Natural killer cell (primary cell): ENCODE data around the gene LEF1. TPM values are rescaled to one million over a fixed set of nuclear protein-coding genes. Genes with fewer than 3 reads are reported as not detected.

Source experiments
- ATAC-seq, 3 donors: fragments of 150-1000 bp in 2 of 3; fragments of 200-7000 bp in 1 of 3; cut with Tn5 transposase; 1 replicate in 1 of 3; 2 replicates in 2 of 3; pipeline ENCODE4 v1.10.0; 2021; ENCODE audit warnings: mild to moderate bottlenecking in 2 of 3, moderate library complexity in 2 of 3
- DNase-seq, 2 donors: peaks; one replicate each; pipeline versions ENCODE4 v3.0.0 to v3.0.0-alpha.2; 2013 to 2021; ENCODE audit warnings: mixed read lengths in 1 of 2
- H3K27ac ChIP-seq: one replicate; pipeline ENCODE4 v1.5.1; 2013; ENCODE audit warnings: mild to moderate bottlenecking, low read length
- H3K27me3 ChIP-seq: one replicate; pipeline ENCODE4 v1.6.1; 2013; ENCODE audit warnings: low read length; ENCODE audit not compliant: control insufficient read depth, insufficient read depth
- H3K36me3 ChIP-seq: one replicate; pipeline ENCODE4 v1.6.1; 2013; ENCODE audit warnings: low read length; ENCODE audit not compliant: control insufficient read depth, insufficient read depth
- H3K4me1 ChIP-seq: one replicate; pipeline ENCODE4 v1.6.1; 2013; ENCODE audit warnings: low read length; ENCODE audit not compliant: control insufficient read depth, insufficient read depth
- H3K4me3 ChIP-seq: one replicate; pipeline ENCODE4 v1.5.1; 2013; ENCODE audit warnings: low read length
- H3K9me3 ChIP-seq: one replicate; pipeline ENCODE4 v1.6.1; 2013; ENCODE audit warnings: low read length; ENCODE audit not compliant: control insufficient read depth, insufficient read depth
- H3K27ac Mint-ChIP-seq, 2 donors: one replicate each; pipeline ENCODE4 v1.8.0; 2022; ENCODE audit warnings: mild to moderate bottlenecking in 2 of 2, mixed read lengths in 2 of 2, moderate library complexity in 1 of 2
- H3K27me3 Mint-ChIP-seq, 2 donors: one replicate each; pipeline ENCODE4 v1.8.0; 2022; ENCODE audit warnings: low read depth in 2 of 2, mixed read lengths in 2 of 2
- H3K36me3 Mint-ChIP-seq: one replicate; pipeline ENCODE4 v1.8.0; 2022; ENCODE audit warnings: mixed read lengths
- H3K4me1 Mint-ChIP-seq, 2 donors: one replicate each; pipeline ENCODE4 v1.8.0; 2022; ENCODE audit warnings: mixed read lengths in 2 of 2
- H3K4me3 Mint-ChIP-seq: one replicate; pipeline ENCODE4 v1.8.0; 2022; ENCODE audit warnings: mild to moderate bottlenecking, moderate library complexity, mixed read lengths
- H3K9me3 Mint-ChIP-seq, 2 donors: one replicate each; pipeline ENCODE4 v1.8.0; 2022; ENCODE audit warnings: mixed read lengths in 2 of 2
- WGBS: methylation state at CpG from one replicate; pipeline ENCODE4 v1.1.7; 2013; ENCODE audit warnings: missing lambda C conversion rate; ENCODE audit not compliant: insufficient coverage; 5-methylcytosine and 5-hydroxymethylcytosine counted together
- intact Hi-C: fragments of 100-400 bp; cut with micrococcal nuclease; formaldehyde crosslinking; loops from one replicate; pipeline ENCODE4 v1.14.2; 2022
- total RNA-seq, 4 donors: library from RNA; stranded (reverse); fragments of 120-200 nt in 1 of 4; gene quantifications; one replicate each; pipeline versions ENCODE4 v1.2.3 to v1.2.4, GENCODE V29; 2013 to 2022
- TF ChIP-seq, protein P1 (sequence below): fragments of 200-600 bp; IDR thresholded peaks from one replicate; pipeline ENCODE4 v1.8.0; 2022; ENCODE audit warnings: antibody characterized with exemption

LEF1 gene
- total RNA-seq, 3 donors from 2014 or later (not counting 1 experiment from before 2014, with no cell fraction given): 18.7 to 39.8 (median 24.5) TPM

DNA sequence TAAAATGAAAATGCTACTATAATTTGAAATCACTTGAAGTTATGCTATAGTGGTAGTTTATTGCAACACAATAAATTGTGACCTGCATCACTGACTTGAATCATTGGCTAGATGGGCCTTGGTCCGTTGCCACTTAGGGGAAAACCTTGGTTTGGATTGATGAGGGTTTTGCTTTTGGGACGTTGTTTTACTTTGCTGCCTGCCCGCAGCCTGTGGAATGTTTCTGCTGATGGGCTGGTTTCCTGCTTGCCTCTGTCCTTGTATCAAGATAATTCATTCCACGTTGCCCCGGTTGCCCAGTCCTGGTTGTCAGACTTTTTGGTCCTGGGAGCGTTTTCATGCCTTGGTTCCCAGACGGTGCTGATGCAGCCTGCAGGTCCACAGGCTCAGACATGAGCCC is 160.7 kb downstream of the LEF1 start:
- Mint-ChIP-seq H3K4me3 (no peak overlapping the region), H3K27me3 (no peaks in the 10 kb centered on the region), H3K9me3 (no peaks in the 10 kb centered on the region), H3K27ac (no peak overlapping the region), H3K4me1 (peaks cover 10 to 17% of the 10 kb centered on the region in 2 donors), H3K36me3 (no peaks in the 10 kb centered on the region)
- DNase-seq (no peak), ATAC-seq (no peak)
- intact Hi-C loops: no loop called here
- WGBS: over 99% methylated on average over 7 of the region's 7 CpGs
- no peaks in the 10 kb centered on the region for H3K9me3 ChIP-seq
- peaks cover 2% of the 10 kb centered on the region for H3K36me3 ChIP-seq
- no peaks in the 10 kb centered on the region for H3K4me1 ChIP-seq
- no peak overlapping the region for H3K27ac ChIP-seq
- H3K4me3 ChIP-seq: no peak overlapping the region
- H3K27me3 ChIP-seq: no peaks in the 10 kb centered on the region
- TF ChIP-seq, protein P1, sequence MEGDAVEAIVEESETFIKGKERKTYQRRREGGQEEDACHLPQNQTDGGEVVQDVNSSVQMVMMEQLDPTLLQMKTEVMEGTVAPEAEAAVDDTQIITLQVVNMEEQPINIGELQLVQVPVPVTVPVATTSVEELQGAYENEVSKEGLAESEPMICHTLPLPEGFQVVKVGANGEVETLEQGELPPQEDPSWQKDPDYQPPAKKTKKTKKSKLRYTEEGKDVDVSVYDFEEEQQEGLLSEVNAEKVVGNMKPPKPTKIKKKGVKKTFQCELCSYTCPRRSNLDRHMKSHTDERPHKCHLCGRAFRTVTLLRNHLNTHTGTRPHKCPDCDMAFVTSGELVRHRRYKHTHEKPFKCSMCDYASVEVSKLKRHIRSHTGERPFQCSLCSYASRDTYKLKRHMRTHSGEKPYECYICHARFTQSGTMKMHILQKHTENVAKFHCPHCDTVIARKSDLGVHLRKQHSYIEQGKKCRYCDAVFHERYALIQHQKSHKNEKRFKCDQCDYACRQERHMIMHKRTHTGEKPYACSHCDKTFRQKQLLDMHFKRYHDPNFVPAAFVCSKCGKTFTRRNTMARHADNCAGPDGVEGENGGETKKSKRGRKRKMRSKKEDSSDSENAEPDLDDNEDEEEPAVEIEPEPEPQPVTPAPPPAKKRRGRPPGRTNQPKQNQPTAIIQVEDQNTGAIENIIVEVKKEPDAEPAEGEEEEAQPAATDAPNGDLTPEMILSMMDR: no peak

- H3K9me3 ChIP-seq: no peaks in the 10 kb centered on the region
- peaks cover 10 to 12% of the 10 kb centered on the region in 2 donors for H3K4me1 Mint-ChIP-seq
- no peak overlapping the region for H3K4me3 ChIP-seq
- H3K4me3 Mint-ChIP-seq: no peak overlapping the region
- ATAC-seq (no peak), DNase-seq (no peak)
- no peak overlapping the region for H3K27ac Mint-ChIP-seq
- peaks cover 2% of the 10 kb centered on the region for H3K36me3 ChIP-seq
- no peaks in the 10 kb centered on the region for H3K27me3 ChIP-seq
- H3K4me1 ChIP-seq: no peaks in the 10 kb centered on the region
- no peak overlapping the region for H3K27ac ChIP-seq
- intact Hi-C loops: no loop called here
- TF ChIP-seq, protein P1: no peak
- H3K9me3 Mint-ChIP-seq: no peaks in the 10 kb centered on the region
- H3K36me3 Mint-ChIP-seq: no peaks in the 10 kb centered on the region
- no peaks in the 10 kb centered on the region for H3K27me3 Mint-ChIP-seq
Observed at GRCh38 chr4:108006361-108006760, 162.4 kb downstream of the LEF1 start.

DNA sequence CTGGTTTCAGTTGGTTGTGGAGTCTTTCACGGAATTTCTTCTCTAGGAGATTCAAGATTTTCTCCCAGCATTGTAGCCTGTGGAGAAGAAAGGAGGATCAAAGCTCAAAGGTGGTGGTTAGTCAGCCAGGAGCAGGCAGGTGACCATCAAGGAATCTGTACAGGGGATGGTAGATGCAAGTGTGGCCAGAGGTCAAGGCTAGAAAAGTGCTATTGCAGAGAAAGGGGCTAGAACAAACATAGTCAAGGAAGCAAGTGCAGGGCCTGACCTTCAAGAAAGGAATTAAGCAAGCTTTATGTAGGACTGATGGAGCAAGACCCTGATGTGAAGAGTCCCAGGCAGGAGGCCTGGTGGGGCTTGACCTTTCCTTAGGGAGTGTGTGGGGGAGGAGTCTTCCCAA is 162.9 kb downstream of the LEF1 start:
- Mint-ChIP-seq H3K9me3 (no peaks in the 10 kb centered on the region), H3K4me1 (peaks cover 11% of the 10 kb centered on the region in 2 donors), H3K27me3 (no peaks in the 10 kb centered on the region), H3K36me3 (no peaks in the 10 kb centered on the region), H3K27ac (no peak overlapping the region), H3K4me3 (no peak overlapping the region)
- Histone ChIP-seq H3K27ac (no peak overlapping the region), H3K36me3 (peaks cover 2% of the 10 kb centered on the region), H3K4me1 (no peaks in the 10 kb centered on the region), H3K27me3 (no peaks in the 10 kb centered on the region), H3K9me3 (no peaks in the 10 kb centered on the region), H3K4me3 (no peak overlapping the region)
- TF ChIP-seq, protein P1: no peak
- WGBS: 100% methylated on average over 1 of the region's 1 CpG
- ATAC-seq (no peak), DNase-seq (no peak)
- intact Hi-C loops: no loop called here

DNA sequence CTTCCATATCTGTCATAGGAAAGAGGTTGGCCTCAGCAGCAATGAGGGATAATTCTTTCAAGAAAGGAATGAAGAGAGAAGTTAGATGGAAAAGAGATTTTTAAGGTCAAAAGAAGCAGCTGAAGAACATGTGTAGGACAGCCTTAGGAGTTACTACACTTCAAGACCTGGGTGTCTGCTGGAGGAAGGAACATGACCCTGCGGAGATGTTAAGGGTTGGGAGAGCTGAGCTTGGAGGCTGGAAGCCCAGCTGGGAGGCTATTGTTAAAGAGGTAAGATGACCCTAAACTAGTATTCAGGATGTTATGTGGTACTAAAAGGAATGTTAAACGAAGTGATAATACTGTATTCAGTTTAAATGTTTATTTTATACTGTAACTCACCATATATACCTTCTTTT is 164.1 kb downstream of the LEF1 start:
- no peak overlapping the region for H3K27ac Mint-ChIP-seq
- no peaks in the 10 kb centered on the region for H3K36me3 Mint-ChIP-seq
- intact Hi-C loops: no loop called here
- H3K9me3 ChIP-seq: no peaks in the 10 kb centered on the region
- DNase-seq: no peak
- H3K36me3 ChIP-seq: no peaks in the 10 kb centered on the region
- TF ChIP-seq, protein P1: no peak
- no peak overlapping the region for H3K27ac ChIP-seq
- H3K4me3 ChIP-seq: no peak overlapping the region
- ATAC-seq: no peak
- WGBS: 100% methylated on average over 1 of the region's 2 CpGs
- H3K4me1 ChIP-seq: no peaks in the 10 kb centered on the region
- H3K27me3 Mint-ChIP-seq: no peaks in the 10 kb centered on the region
- H3K4me1 Mint-ChIP-seq: peaks cover 21% of the 10 kb centered on the region in 2 donors
- H3K4me3 Mint-ChIP-seq: no peak overlapping the region
- H3K27me3 ChIP-seq: no peaks in the 10 kb centered on the region
- peaks cover 0 to 2% of the 10 kb centered on the region in 2 donors for H3K9me3 Mint-ChIP-seq
